ENCODE data around the gene GTPBP3.

Gene GTPBP3

DNA sequence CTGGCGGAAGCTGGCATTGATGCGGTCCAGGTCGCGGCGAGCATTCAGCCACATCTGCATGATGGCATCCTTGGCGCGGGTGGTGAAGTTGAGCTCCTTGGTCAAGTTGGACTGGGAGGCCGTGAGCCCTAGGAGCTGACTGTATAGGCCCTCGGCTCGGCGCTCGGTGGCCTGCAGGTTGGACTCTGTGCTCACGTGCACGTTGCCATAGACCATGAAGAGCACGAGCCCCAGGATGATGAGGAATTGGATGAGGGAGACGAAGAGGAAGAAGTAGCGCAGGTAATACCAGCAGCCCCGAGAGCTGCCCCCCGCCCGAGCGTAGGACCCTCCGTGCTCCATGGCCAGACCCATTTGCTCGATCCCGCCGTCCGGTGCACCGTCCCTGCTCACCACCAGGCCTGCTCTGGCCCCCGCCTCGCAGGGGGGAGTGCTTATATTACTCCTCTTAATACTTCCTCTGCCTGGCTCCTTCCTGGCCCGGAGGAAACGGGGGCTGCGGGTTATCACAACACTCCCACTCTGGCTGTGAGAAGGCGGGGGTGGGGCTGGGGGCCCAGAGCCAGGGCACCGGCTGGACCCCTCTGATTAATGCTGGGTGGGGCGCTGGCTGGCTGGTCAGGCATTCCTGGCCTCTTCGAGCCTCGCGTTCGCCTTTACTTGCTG, 39.7 kb downstream of the GTPBP3 start, which contains the start of gene PLVAP:
PLVAP (minus strand) TSS at position 408 of the 666 bp plus-strand sequence; CDS start at position 354, 54 bp downstream.
- Mint-ChIP-seq H3K4me3 (no peak within 1 kb of the TSS), H3K27ac (peak within 1 kb of the TSS in 1 of 2 donors; percentile 52), H3K4me1 (peaks cover 12% of the 10 kb centered on the region), H3K9me3 (no peaks in the 10 kb centered on the region), H3K27me3 (peaks cover 27% of the 10 kb centered on the region)
- DNase-seq (no peak), ATAC-seq (no peak)

DNA sequence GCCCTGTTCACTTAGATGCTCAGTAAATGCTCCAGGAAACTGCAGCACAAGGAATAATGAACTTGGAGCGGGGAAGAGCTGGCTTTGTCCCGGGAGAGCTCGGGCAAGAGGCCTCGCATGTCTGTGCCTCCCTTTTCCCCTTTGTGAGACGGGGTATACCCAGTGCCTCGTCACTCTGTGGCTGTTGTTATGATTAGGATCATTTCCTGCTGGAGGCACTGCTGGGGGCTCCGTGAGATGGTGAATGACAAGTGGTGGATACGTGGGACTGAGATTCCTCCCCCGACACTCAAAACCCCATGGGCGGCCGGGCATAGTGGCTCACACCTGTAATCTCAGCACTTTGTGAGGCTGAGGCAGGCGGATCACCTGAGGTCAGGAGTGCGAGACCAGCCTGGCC, 40.9 kb downstream of the GTPBP3 start:
- Mint-ChIP-seq H3K4me3 (no peak overlapping the region), H3K27ac (no peak overlapping the region), H3K9me3 (no peaks in the 10 kb centered on the region), H3K4me1 (peaks cover 23% of the 10 kb centered on the region), H3K27me3 (peaks cover 27% of the 10 kb centered on the region)
- no peak for ATAC-seq
- DNase-seq: no peak

DNA sequence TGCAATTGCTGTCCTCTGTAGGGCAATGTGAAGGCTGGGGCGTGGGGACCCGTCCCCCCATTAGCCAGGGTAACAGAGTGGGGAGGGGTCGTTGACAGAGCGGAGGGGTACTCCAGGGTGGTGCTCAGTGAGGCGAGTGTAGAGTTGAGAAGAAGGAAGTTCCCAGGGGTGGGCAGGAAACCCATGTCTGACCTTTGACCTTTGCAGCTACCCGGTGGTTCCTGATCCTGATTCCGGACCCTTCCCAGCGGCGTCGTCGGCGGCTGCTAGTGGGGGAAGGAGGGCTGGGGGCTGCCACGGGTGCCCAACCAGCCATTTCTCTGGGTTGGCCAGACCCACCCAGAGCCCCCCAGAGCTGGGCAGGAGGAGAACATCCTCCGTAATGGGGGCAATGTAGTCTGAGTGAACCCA, 41.9 kb downstream of the GTPBP3 start:
- peaks cover 27% of the 10 kb centered on the region for H3K27me3 Mint-ChIP-seq
- ATAC-seq (no peak), DNase-seq (no peak)
- no peak overlapping the region for H3K4me3 Mint-ChIP-seq
- no peak overlapping the region for H3K27ac Mint-ChIP-seq
- no peaks in the 10 kb centered on the region for H3K9me3 Mint-ChIP-seq
- peaks cover 24% of the 10 kb centered on the region for H3K4me1 Mint-ChIP-seq

DNA sequence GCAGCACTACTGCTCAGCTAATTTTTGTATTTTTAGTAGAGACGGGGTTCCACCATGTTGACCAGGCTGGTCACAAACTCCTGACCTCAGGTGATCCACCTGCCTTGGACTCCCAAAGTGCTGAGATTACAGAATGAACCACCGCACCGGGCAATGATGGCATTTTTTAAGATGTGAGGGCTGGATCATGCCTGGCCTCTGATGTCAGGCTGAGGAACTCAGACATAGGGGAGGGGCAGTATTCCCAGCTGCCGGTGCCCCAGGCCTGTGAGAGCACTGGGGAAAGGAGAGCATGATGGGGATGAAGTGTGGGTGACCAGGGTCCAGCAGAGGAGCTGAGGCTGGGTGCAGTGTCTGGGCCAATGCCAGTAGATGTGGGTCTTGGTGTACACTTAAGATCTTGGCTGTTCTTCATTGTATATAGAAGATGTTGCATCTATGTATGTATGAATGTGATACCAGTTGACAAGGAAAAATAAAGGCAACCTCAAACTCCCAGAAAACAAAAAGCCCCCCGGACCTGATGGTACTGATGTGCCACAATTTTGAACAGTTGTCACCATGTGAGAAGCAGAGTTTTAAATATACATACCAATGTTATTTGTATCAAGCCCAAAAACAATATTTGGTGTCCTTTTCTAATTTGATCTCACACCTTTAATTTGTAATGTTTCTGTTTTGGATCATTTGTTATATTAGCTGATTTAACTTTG, 43.2 kb downstream of the GTPBP3 start:
- H3K4me3 Mint-ChIP-seq: no peak overlapping the region
- peaks cover 24% of the 10 kb centered on the region for H3K4me1 Mint-ChIP-seq
- H3K9me3 Mint-ChIP-seq: no peaks in the 10 kb centered on the region
- ATAC-seq (no peak), DNase-seq (no peak)
- H3K27ac Mint-ChIP-seq: no peak overlapping the region
- H3K27me3 Mint-ChIP-seq: peaks cover 27% of the 10 kb centered on the region

DNA sequence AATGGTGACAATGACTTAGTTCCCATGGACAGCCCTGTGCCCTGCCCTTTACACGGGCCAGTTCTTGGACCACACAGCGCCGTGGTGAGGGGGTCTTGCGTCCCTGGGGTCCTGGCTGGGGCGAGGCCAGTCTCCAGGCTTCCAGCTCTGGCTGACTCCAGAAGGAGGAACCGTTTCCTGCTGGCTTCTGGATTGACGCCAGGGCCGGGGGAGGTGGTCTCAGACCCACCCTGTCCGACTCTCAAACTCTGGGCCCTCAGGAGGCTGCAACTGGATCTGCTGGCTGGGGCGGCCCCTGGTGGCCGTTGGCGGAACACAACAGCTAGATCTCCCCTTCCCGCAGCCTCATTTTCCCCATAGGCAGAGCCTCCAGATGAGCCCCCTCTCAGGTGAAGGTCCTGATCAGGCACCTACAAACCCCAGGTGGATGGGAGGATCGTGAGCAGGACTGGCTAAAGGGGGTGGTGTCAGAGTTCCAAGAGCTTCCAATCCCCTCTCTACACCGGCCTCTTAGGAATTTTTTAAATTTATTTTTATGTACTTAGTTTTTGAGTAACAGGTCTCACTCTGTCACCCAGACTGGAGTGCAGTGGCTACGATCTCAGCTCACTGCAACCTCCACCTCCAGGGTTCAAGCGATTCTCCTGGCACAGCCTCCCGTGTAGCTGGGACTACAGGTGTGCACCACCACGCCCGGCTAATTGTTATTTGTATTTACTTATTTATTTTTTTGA, 48.7 kb downstream of the GTPBP3 start:
- no peak overlapping the region for H3K4me3 Mint-ChIP-seq
- peak; percentile 62 for ATAC-seq
- peaks cover 17% of the 10 kb centered on the region for H3K4me1 Mint-ChIP-seq
- no peaks in the 10 kb centered on the region for H3K9me3 Mint-ChIP-seq
- H3K27me3 Mint-ChIP-seq: peaks cover 23% of the 10 kb centered on the region
- DNase-seq: peak; percentile 60 to 69
- no peak overlapping the region for H3K27ac Mint-ChIP-seq

DNA sequence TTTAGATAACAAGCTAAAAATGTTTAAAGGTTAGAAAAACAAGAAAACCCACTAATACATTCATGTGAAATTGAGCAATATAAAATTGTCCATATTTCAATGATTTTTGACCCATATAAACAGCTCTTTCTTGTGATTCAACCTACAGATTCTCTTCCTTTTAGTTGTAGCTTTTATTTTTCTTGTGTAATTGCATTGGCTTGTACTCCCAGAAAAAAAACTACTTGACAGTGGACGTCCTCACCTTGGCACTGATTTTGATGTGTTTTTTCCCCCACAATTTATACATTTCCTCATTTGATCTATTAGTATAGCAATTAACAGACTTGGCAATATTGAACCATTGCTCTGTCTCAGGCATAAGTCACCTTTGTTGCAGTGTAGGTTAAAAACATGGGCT, 51.9 kb downstream of the GTPBP3 start:
- no peaks in the 10 kb centered on the region for H3K9me3 Mint-ChIP-seq
- H3K27ac Mint-ChIP-seq: no peak overlapping the region
- ATAC-seq (no peak), DNase-seq (no peak)
- peaks cover 24% of the 10 kb centered on the region for H3K27me3 Mint-ChIP-seq
- H3K4me3 Mint-ChIP-seq: no peak overlapping the region
- peaks cover 17% of the 10 kb centered on the region for H3K4me1 Mint-ChIP-seq

DNA sequence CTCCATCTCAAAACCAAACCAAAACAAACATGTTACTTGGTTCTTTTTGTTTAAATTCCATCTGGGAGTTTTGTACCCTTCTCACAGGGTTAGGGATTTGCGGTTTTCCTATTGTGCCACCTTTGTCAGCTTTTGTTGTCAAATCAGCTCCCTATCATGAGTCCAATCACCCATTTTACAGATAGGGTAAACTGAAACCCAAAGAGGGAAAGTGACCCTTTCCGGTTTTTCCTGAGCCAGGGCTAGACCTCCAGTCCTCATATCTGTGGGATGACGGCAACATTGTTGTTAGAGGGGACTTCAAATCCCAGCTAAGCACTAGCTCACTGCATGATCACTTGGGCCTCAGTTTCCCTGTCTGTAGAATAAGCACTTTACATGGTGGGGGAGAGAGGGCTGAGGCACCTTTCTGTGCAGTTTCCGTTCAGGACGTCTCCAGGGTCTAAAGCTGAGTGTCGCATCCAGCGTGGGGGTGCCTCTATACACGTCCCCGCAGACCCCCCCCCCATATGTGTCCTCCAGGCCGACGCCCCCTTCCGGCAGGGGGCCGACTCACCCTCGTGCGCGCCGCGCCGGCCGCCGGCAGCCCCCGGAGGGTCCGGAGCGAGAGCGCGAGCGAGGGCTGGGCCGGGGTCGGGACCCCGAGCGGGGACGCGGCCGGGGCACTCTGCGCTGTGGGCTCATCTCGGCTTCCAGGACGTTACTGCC, 52.8 kb downstream of the GTPBP3 start:
- Mint-ChIP-seq H3K9me3 (no peaks in the 10 kb centered on the region), H3K4me3 (peak overlapping the region; percentile 87 to 98), H3K27me3 (peaks cover 24% of the 10 kb centered on the region), H3K4me1 (peaks cover 22% of the 10 kb centered on the region), H3K27ac (no peak overlapping the region)
- ATAC-seq (peak; percentile 6), DNase-seq (peak in 1 of 2 donors; percentile 13)

DNA sequence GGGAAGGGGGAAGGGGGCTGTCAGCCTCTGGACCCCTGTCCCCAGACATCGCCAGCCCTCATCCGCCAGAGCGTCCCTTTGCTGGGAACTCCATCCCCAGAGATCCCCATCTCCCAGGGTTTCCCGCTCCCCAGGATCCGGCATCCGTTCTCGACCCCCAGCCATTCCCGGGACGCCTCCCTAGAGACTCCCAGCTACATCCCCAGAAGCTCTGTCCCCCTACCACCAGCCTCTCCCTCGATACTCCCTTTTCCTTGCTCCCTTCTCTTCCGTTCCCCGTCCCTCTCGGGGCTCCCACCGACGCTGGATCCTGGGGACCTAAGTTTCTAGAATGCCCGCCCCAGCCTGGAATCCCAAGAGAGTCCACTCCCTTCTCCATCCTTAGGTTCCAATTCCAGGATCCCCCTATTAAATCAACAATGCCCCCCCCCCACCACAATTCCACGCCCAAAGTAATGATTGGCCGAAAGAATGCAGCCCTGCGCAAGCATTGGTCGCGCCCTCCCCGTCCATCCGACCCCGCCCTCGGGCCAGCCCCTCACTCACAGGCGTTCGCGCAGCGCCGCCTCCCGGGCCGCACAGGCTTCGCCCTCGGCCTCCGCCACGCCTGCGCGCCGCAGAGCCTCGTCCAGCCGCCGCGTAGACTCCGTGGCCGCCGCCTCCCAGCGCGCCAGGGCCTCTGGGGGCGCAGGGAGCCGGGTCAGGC, 53.5 kb downstream of the GTPBP3 start:
- Mint-ChIP-seq H3K9me3 (no peaks in the 10 kb centered on the region), H3K4me3 (peak overlapping the region; percentile 87 to 98), H3K27ac (peak overlapping the region; percentile 37 to 80), H3K27me3 (peaks cover 24% of the 10 kb centered on the region), H3K4me1 (peaks cover 27% of the 10 kb centered on the region)
- peak; percentile 87 to 89 for DNase-seq
- ATAC-seq: peak; percentile 98

DNA sequence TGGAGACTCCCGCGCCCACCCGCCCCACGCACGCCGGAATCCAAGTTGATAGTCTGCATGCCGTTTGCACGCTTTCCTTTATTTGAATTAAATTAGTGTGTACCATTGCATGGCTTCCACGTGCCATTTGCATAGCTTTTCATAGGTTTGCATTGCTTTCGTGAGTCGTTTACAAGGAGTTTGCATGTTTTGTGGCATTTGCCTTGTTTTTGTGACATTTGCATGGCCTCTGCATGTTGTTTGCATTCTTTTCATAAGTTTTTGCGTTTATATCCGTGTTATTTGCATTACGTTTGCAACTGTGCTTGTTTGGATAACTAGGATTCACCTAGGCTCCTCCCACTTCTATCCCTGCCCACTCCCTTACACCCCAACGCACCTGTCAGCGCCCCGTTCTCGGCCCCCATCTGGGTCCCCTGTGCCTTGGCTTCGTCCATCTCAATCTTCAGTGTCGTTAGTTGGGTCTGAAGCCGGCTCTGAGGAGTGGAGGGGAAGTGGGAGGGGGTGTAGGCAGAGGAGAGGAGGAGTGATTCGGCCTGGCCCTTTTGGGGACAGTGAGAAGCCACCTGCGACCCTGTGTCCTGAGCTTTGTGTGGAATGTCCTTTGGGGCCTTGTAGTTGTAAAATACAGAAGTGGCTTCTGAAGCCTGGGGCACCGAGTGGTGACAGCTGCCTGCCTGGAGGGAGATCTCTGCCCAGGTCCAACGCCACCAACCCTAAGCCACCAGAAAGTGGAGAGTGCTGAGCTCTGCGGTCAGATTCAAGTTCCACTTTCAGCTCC, 54.2 kb downstream of the GTPBP3 start:
- peaks cover 24% of the 10 kb centered on the region for H3K27me3 Mint-ChIP-seq
- peaks cover 27% of the 10 kb centered on the region for H3K4me1 Mint-ChIP-seq
- ATAC-seq (peak; percentile 59), DNase-seq (no peak)
- no peaks in the 10 kb centered on the region for H3K9me3 Mint-ChIP-seq
- no peak overlapping the region for H3K27ac Mint-ChIP-seq
- H3K4me3 Mint-ChIP-seq: peak overlapping the region; percentile 87 to 98
